ENCODE measurements around the gene RPS6KB2.
A peak's percentile ranks its signal among the peaks of the same experiment; 100 is the strongest.
"Not testable (repeated sequence)": the region's sequence is repeated elsewhere in the genome, so short reads cannot be mapped to it uniquely, and the experiment has no call there.

The RPS6KB2 gene

GRCh38 chr11:67423466-67423865 lies 4.8 kb upstream of the RPS6KB2 start:
- DNase-seq (ENCODE audit: low read depth) = no peak
- TF ChIP-seq CTCF (IDR thresholded peaks at IDR 0.05; ENCODE audit: insufficient read depth, low read depth, low read length, missing control alignments) = no peak
- H3K4me3 ChIP-seq (ENCODE audit: low read depth, low read length) = no peak overlapping the region

DNA sequence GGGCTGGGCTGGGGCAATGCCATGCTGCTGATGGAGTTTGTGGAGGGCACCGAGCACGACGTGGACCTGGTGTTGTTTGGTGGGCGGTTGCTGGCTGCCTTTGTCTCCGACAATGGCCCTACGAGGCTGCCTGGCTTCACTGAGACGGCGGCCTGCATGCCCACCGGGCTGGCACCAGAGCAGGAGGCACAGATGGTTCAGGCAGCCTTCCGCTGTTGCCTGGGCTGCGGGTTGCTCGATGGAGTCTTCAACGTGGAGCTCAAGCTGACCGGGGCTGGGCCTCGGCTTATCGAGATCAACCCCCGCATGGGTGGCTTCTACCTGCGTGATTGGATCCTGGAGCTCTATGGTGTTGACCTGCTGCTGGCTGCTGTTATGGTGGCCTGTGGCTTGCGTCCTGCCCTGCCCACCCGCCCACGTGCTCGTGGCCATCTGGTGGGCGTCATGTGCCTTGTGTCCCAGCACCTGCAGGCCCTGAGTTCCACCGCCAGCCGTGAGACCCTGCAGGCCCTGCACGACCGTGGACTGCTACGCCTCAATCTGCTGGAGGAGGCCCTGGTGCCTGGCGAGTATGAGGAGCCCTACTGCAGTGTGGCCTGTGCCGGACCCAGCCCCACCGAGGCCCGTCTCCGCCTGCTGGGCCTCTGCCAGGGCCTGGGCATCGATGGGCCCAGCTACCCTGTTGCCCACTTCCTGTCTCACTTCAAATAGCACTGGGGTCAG lies 4.2 kb upstream of the RPS6KB2 start:
- no peak for DNase-seq (ENCODE audit: low read depth)
- no peak overlapping the region for H3K4me3 ChIP-seq (ENCODE audit: low read depth, low read length)
- no peak for TF ChIP-seq CTCF (IDR thresholded peaks at IDR 0.05; ENCODE audit: insufficient read depth, low read depth, low read length, missing control alignments)

- not testable (repeated sequence) for DNase-seq (ENCODE audit: low read depth)
- peak overlapping the region; percentile 91 for H3K4me3 ChIP-seq (ENCODE audit: low read depth, low read length)
Measured at GRCh38 chr11:67427364-67427859, 882 bp upstream of the RPS6KB2 start.

DNA sequence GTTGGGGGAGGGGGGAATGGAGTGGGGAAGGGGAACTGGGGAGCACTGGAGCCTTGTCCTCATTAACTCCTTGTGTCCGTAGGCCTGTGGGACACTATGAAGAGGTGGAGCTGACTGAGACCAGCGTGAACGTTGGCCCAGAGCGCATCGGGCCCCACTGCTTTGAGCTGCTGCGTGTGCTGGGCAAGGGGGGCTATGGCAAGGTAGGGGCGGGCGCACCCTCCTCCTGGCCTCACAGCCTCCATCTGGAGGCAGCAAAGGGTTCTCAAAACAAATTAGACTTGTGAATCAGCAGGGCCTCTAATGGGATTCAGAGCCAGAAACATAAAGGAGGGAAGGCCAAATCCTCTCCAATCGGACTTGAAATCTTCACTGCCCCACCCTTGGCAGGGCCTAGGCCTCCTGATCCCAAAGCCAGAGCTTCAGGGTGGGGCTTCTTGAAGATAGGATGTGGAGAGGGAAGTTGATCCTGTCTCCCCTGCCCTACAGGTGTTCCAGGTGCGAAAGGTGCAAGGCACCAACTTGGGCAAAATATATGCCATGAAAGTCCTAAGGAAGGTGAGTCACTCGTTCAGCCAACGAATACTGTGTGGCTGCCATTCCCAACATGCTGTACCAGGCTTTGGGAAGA lies 859 bp downstream of the RPS6KB2 start:
- DNase-seq (ENCODE audit: low read depth) = no peak
- no peak for TF ChIP-seq CTCF (IDR thresholded peaks at IDR 0.05; ENCODE audit: insufficient read depth, low read depth, low read length, missing control alignments)
- H3K4me3 ChIP-seq (ENCODE audit: low read depth, low read length) = peak overlapping the region; percentile 91

- H3K4me3 ChIP-seq (ENCODE audit: low read depth, low read length) = no peak overlapping the region
- DNase-seq (ENCODE audit: low read depth) = no peak
- no peak for TF ChIP-seq CTCF (IDR thresholded peaks at IDR 0.05; ENCODE audit: insufficient read depth, low read depth, low read length, missing control alignments)
Measured at GRCh38 chr11:67429722-67430121, 1.4 kb downstream of the RPS6KB2 start.

DNA sequence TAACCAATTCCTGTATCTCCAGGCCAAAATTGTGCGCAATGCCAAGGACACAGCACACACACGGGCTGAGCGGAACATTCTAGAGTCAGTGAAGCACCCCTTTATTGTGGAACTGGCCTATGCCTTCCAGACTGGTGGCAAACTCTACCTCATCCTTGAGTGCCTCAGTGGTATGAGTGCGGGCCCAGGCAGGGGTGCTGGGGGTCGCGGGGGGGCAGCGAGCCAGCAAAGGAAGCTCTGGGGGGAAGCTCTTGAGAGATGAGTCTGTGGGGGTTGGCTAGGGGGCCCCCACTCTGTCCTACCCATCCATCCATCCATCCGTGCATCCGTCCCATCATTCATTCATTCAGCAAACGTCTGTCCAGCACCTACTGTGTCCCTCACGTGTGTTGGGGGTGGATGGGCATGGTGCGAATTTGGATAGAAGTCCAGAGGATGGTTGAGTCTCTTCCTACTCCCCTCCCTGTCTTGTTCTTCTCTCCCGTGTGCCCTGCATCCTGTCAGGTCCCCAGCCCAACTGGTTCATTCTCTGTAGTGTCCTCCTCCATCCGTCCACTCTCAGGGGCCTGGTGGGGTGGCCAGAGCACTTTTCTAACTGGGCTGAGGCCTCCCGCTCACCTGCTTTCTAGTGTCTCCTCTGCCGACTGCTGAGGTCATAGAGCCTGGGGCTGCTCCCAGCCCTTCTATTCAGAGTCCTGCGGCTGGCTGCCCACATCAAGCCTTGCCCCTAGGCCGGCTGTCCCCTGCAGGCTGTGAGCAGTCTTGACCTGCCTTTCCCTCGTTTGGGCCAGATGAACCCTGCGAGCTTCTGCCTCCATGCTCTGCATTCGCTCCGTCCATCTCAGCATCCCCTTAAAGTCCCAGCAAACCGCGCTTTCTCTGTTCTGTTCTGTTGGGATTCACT lies 3.3 kb downstream of the RPS6KB2 start:
- H3K4me3 ChIP-seq (ENCODE audit: low read depth, low read length) = no peak overlapping the region
- TF ChIP-seq CTCF (IDR thresholded peaks at IDR 0.05; ENCODE audit: insufficient read depth, low read depth, low read length, missing control alignments) = no peak
- DNase-seq (ENCODE audit: low read depth) = no peak

Data from GM12865 (cell line).